HepG2 (cell line): Measurements from ENCODE around the gene RBM25. TPM values are rescaled to one million over a fixed set of nuclear protein-coding genes. Genes with fewer than 3 reads are reported as not detected.

Experiments
- ATF1 ChIP-seq: IDR thresholded peaks from 2 replicates; pipeline ENCODE4 v1.6.1; 2016; ENCODE audit warnings: mild to moderate bottlenecking, control low read depth
- HIVEP1 ChIP-seq: sonication (generic); formaldehyde crosslinking; IDR thresholded peaks from 2 replicates; pipeline ENCODE4 v1.4.0; 2020; ENCODE audit warnings: mild to moderate bottlenecking, missing genetic modification reagents
- HNRNPL ChIP-seq: fragments of 200-400 bp; formaldehyde crosslinking; IDR thresholded peaks from 2 replicates; pipeline ENCODE4 v1.6.1; 2017; ENCODE audit warnings: mild to moderate bottlenecking, low read depth, low read length
- IRF2 ChIP-seq: IDR thresholded peaks from 2 replicates; pipeline ENCODE4 v1.6.1; 2018; ENCODE audit warnings: missing genetic modification reagents, missing compliant biosample characterization
- IRX3 ChIP-seq: sonication (generic); formaldehyde crosslinking; IDR thresholded peaks from 2 replicates; pipeline ENCODE4 v1.8.1; 2023; ENCODE audit warnings: mild to moderate bottlenecking, low read depth, missing genetic modification reagents, borderline replicate concordance
- KDM2A ChIP-seq: sonication (generic); formaldehyde crosslinking; IDR thresholded peaks from 2 replicates; pipeline ENCODE4 v1.4.0; 2020; ENCODE audit warnings: low read depth, missing genetic modification reagents, borderline replicate concordance
- KDM5A ChIP-seq: fragments of 200-600 bp; sonication (generic); IDR thresholded peaks from 2 replicates; pipeline ENCODE4 v1.7.0; 2018; ENCODE audit warnings: antibody characterized with exemption, mild to moderate bottlenecking, low read length, borderline replicate concordance
- NFATC3 ChIP-seq: sonication (generic); formaldehyde crosslinking; IDR thresholded peaks from 2 replicates; pipeline ENCODE4 v1.5.1; 2020; ENCODE audit warnings: mild to moderate bottlenecking, missing genetic modification reagents
- SMARCC2 ChIP-seq: fragments of 450-650 bp; IDR thresholded peaks from 2 replicates; pipeline ENCODE4 v1.6.1; 2017; ENCODE audit warnings: antibody characterized with exemption, mild to moderate bottlenecking
- ZBTB42 ChIP-seq: sonication (generic); formaldehyde crosslinking; IDR thresholded peaks from 2 replicates; pipeline ENCODE4 v1.5.0; 2020; ENCODE audit warnings: mild to moderate bottlenecking, missing genetic modification reagents
- ZNF296 ChIP-seq: sonication (generic); formaldehyde crosslinking; conservative IDR thresholded peaks from 2 replicates; pipeline ENCODE4 v1.5.0; 2020; ENCODE audit warnings: mild to moderate bottlenecking, missing genetic modification reagents
- ZNF530 ChIP-seq: sonication (generic); formaldehyde crosslinking; IDR thresholded peaks from 2 replicates; pipeline ENCODE4 v1.5.0; 2020; ENCODE audit warnings: low read depth, mild to moderate bottlenecking, missing genetic modification reagents
- ZNF558 ChIP-seq: sonication (generic); formaldehyde crosslinking; IDR thresholded peaks from 2 replicates; pipeline ENCODE4 v1.9.0; 2022; ENCODE audit warnings: mild to moderate bottlenecking, missing genetic modification reagents, borderline replicate concordance
- ZSCAN30 ChIP-seq: sonication (generic); formaldehyde crosslinking; IDR thresholded peaks from 2 replicates; pipeline ENCODE4 v1.5.0; 2020; ENCODE audit warnings: mild to moderate bottlenecking, missing genetic modification reagents
- polyA plus RNA-seq, 8 experiments: library from polyadenylated mRNA; depleted of rRNA in 3 of 8; stranded (reverse) in 7 of 8; unstranded in 1 of 8; fragments of >200 nt; fragmentation: Illumina TruSeq in 4 of 8; extraction: Trizol in 4 of 8; gene quantifications; 2 replicates each; pipeline versions ENCODE4 v1.2.1 to v1.2.3, GENCODE V29; 2011 to 2016; ENCODE audit warnings: low read depth in 4 of 8, missing spikeins in 1 of 8, mixed read lengths in 1 of 8; ENCODE audit not compliant: insufficient read depth in 1 of 8
- total RNA-seq, 5 experiments: library from RNA; depleted of rRNA; stranded (reverse); fragments of >200 nt; fragmentation: Illumina TruSeq; extraction: Trizol; gene quantifications; 2 replicates each; pipeline ENCODE4 v1.2.3, GENCODE V29; 2016; ENCODE audit warnings: low read depth in 1 of 5
- TF ChIP-seq, protein P1 (sequence below): IDR thresholded peaks from 2 replicates; pipeline ENCODE4 v1.6.1; 2018; ENCODE audit warnings: missing genetic modification reagents
- TF ChIP-seq, protein P2 (sequence below): IDR thresholded peaks from 2 replicates; pipeline ENCODE4 v1.6.1; 2016
- TF ChIP-seq, protein P3 (sequence below): sonication (generic); formaldehyde crosslinking; IDR thresholded peaks from 2 replicates; pipeline ENCODE4 v1.5.0; 2020; ENCODE audit warnings: mild to moderate bottlenecking, missing genetic modification reagents, borderline replicate concordance
- TF ChIP-seq, protein P4 (sequence below): sonication (generic); formaldehyde crosslinking; IDR thresholded peaks from 2 replicates; pipeline ENCODE4 v1.4.0; 2020; ENCODE audit warnings: mild to moderate bottlenecking, missing genetic modification reagents

Gene RBM25
- total and polyA plus RNA-seq, 2 of the 13 experiments (the other 11 are each of a cell fraction or from before 2014, with no cell fraction given), result 34.1 to 65.9 TPM

DNA sequence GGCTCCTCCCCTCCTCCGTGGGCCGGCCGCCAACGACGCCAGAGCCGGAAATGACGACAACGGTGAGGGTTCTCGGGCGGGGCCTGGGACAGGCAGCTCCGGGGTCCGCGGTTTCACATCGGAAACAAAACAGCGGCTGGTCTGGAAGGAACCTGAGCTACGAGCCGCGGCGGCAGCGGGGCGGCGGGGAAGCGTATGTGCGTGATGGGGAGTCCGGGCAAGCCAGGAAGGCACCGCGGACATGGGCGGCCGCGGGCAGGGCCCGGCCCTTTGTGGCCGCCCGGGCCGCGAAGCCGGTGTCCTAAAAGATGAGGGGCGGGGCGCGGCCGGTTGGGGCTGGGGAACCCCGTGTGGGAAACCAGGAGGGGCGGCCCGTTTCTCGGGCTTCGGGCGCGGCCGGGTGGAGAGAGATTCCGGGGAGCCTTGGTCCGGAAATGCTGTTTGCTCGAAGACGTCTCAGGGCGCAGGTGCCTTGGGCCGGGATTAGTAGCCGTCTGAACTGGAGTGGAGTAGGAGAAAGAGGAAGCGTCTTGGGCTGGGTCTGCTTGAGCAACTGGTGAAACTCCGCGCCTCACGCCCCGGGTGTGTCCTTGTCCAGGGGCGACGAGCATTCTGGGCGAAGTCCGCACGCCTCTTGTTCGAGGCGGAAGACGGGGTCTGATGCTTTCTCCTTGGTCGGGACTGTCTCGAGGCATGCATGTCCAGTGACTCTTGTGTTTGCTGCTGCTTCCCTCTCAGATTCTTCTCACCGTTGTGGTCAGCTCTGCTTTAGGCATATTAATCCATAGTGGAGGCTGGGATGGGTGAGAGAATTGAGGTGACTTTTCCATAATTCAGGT lies 78.3 kb downstream of the RBM25 start, which contains the start of gene PSEN1 (continued):
- TF ChIP-seq, protein P1, sequence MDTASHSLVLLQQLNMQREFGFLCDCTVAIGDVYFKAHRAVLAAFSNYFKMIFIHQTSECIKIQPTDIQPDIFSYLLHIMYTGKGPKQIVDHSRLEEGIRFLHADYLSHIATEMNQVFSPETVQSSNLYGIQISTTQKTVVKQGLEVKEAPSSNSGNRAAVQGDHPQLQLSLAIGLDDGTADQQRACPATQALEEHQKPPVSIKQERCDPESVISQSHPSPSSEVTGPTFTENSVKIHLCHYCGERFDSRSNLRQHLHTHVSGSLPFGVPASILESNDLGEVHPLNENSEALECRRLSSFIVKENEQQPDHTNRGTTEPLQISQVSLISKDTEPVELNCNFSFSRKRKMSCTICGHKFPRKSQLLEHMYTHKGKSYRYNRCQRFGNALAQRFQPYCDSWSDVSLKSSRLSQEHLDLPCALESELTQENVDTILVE (CRISPR knock-in tag), result no peak
- TF ChIP-seq ZBTB42 (CRISPR knock-in tag) (no peak), IRX3 (CRISPR knock-in tag) (no peak), SMARCC2 (no peak), ZNF296 (CRISPR knock-in tag) (no peak), HIVEP1 (CRISPR knock-in tag) (peak; percentile 65; the same call in 1 of the 2 replicates), ZNF558 (CRISPR knock-in tag) (no peak), HNRNPL (no peak), KDM2A (peak; percentile 96), KDM5A (peak; percentile 77; the same call in 1 of the 2 replicates), IRF2 (peak; percentile 12; the same call in 1 of the 2 replicates), ZSCAN30 (CRISPR knock-in tag) (no peak), NFATC3 (CRISPR knock-in tag) (no peak), ATF1 (CRISPR knock-in tag) (peak; percentile 79), ZNF530 (CRISPR knock-in tag) (no peak)
- TF ChIP-seq, protein P2, sequence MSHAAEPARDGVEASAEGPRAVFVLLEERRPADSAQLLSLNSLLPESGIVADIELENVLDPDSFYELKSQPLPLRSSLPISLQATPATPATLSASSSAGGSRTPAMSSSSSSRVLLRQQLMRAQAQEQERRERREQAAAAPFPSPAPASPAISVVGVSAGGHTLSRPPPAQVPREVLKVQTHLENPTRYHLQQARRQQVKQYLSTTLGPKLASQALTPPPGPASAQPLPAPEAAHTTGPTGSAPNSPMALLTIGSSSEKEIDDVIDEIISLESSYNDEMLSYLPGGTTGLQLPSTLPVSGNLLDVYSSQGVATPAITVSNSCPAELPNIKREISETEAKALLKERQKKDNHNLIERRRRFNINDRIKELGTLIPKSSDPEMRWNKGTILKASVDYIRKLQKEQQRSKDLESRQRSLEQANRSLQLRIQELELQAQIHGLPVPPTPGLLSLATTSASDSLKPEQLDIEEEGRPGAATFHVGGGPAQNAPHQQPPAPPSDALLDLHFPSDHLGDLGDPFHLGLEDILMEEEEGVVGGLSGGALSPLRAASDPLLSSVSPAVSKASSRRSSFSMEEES (CRISPR knock-in tag), result no peak
- TF ChIP-seq, protein P3, sequence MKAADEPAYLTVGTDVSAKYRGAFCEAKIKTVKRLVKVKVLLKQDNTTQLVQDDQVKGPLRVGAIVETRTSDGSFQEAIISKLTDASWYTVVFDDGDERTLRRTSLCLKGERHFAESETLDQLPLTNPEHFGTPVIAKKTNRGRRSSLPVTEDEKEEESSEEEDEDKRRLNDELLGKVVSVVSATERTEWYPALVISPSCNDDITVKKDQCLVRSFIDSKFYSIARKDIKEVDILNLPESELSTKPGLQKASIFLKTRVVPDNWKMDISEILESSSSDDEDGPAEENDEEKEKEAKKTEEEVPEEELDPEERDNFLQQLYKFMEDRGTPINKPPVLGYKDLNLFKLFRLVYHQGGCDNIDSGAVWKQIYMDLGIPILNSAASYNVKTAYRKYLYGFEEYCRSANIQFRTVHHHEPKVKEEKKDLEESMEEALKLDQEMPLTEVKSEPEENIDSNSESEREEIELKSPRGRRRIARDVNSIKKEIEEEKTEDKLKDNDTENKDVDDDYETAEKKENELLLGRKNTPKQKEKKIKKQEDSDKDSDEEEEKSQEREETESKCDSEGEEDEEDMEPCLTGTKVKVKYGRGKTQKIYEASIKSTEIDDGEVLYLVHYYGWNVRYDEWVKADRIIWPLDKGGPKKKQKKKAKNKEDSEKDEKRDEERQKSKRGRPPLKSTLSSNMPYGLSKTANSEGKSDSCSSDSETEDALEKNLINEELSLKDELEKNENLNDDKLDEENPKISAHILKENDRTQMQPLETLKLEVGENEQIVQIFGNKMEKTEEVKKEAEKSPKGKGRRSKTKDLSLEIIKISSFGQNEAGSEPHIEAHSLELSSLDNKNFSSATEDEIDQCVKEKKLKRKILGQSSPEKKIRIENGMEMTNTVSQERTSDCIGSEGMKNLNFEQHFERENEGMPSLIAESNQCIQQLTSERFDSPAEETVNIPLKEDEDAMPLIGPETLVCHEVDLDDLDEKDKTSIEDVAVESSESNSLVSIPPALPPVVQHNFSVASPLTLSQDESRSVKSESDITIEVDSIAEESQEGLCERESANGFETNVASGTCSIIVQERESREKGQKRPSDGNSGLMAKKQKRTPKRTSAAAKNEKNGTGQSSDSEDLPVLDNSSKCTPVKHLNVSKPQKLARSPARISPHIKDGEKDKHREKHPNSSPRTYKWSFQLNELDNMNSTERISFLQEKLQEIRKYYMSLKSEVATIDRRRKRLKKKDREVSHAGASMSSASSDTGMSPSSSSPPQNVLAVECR (CRISPR knock-in tag), result peak; percentile 81
- TF ChIP-seq, protein P4, sequence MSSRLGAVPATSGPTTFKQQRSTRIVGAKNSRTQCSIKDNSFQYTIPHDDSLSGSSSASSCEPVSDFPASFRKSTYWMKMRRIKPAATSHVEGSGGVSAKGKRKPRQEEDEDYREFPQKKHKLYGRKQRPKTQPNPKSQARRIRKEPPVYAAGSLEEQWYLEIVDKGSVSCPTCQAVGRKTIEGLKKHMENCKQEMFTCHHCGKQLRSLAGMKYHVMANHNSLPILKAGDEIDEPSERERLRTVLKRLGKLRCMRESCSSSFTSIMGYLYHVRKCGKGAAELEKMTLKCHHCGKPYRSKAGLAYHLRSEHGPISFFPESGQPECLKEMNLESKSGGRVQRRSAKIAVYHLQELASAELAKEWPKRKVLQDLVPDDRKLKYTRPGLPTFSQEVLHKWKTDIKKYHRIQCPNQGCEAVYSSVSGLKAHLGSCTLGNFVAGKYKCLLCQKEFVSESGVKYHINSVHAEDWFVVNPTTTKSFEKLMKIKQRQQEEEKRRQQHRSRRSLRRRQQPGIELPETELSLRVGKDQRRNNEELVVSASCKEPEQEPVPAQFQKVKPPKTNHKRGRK (CRISPR knock-in tag), result no peak
